ENCODE results near the gene OVOL2. TPM values are rescaled to one million over a fixed set of nuclear protein-coding genes. Genes with fewer than 3 reads are reported as not detected.

Gene OVOL2
- total and polyA plus RNA-seq, 2 of the 4 experiments (the other 2 are of a cell fraction): not detected

DNA sequence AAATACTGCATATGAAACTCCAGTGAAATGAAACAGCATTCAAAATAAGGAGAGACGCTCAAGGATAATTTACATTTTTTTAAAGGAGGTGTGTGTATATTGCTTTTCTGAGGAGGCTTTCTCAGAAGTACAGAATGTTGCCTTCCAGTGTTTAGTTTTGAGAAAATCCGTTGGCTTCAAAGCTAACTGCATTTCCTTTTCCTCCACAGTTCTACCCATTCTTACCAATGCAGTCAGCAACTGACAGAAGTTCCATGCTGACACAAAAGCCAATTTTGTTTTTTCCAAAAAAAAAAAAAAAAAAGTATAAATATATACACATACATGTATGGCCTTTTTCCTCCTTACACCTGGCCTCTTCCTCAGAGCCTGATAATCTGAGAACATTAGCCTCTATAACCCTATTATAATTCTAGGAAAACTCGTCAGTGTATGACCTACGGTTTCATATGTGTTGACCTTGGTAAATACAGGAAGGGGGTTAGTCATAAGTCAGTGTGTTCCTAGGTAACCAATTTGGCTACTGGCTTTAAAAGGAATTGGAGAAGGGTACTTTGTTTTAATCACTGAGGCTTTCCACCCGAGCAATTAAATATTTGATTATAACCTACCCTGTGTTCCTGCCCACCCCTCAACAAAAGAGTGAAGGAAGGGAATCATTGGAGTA is 64.7 kb downstream of the OVOL2 start (continued):
- TF ChIP-seq CHD1 (IDR thresholded peaks at IDR 0.05; ENCODE audit: low read depth, low read length): no peak

DNA sequence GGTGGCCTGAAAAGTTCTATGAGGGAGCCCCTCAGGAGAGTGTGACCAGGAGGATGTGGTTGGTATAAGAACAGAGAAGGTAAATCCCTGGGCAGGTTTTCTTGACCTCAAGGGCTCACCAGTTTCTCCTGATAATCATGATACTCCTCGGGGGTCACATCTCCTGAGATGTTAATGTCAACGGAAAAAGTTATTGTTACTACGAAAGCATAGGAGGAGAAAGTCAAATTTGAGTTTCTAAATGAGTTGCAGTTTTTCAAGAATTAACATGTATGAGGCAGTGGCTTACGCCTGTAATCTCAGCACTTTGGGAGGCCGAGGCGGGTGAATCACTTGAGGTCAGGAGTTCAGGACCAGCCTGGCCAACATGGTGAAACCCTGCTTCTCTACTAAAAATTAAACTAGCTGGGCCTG is 65.5 kb downstream of the OVOL2 start:
- Histone ChIP-seq H2BK20ac (ENCODE audit: low read depth, low read length) (no peak overlapping the region), H3K9ac (ENCODE audit: low read depth, low read length) (no peak overlapping the region), H2AFZ (replicated peaks; ENCODE audit: low read length, poor library complexity) (no peak overlapping the region), H4K20me1 (ENCODE audit: insufficient read depth, low read length) (no peaks in the 10 kb centered on the region), H3K4ac (ENCODE audit: low read depth, low read length) (no peak overlapping the region), H2AK9ac (replicated peaks; ENCODE audit: low read depth, low read length, poor library complexity) (no peak overlapping the region), H3K18ac (ENCODE audit: low read depth, low read length) (no peak overlapping the region), H4K8ac (ENCODE audit: low read depth in 2 of 2, low read length in 2 of 2) (no peak overlapping the region), H2BK120ac (ENCODE audit: low read depth, low read length) (no peak overlapping the region), H3K79me1 (ENCODE audit: low read depth in 1 of 2, low read length in 2 of 2) (no peaks in the 10 kb centered on the region; a peak in 1 of 4 replicates), H2BK5ac (ENCODE audit: low read depth, low read length, poor library complexity, severe bottlenecking) (no peak overlapping the region), H4K5ac (ENCODE audit: low read depth, low read length) (no peak overlapping the region), H3K27ac (ENCODE audit: insufficient read depth, low read length) (no peak overlapping the region), H3K14ac (replicated peaks; ENCODE audit: low read depth, low read length) (no peak overlapping the region), H4K91ac (ENCODE audit: insufficient read depth, low read depth, low read length) (no peak overlapping the region), H3K23ac (ENCODE audit: low read depth, low read length) (no peak overlapping the region), H3K27me3 (ENCODE audit: control insufficient read depth, insufficient read depth, low read length) (no peaks in the 10 kb centered on the region), H3K4me1 (ENCODE audit: control insufficient read depth, insufficient read depth, low read length) (peaks cover 4% of the 10 kb centered on the region; the same call in 1 of the 2 replicates), H3K56ac (ENCODE audit: extremely low read depth, insufficient read depth, low read length) (no peak overlapping the region), H3K9me3 (ENCODE audit: control insufficient read depth, insufficient read depth, low read length) (no peaks in the 10 kb centered on the region), H3K36me3 (ENCODE audit: control insufficient read depth, insufficient read depth, low read length) (no peaks in the 10 kb centered on the region; the same call in 1 of the 2 replicates), H3K4me2 (ENCODE audit: low read depth, low read length) (no peak overlapping the region), H3K9me1 (ENCODE audit: insufficient read depth, low read length) (0 out of 2 replicates have a peak, but pooled peaks cover 3% of the 10 kb centered on the region), H3K4me3 (ENCODE audit: insufficient read depth, low read depth, low read length) (no peak overlapping the region), H2BK15ac (ENCODE audit: low read depth, low read length) (no peak overlapping the region), H2AK5ac (ENCODE audit: low read depth, low read length) (no peak overlapping the region)
- BruUV-seq (replicated peaks): no TSS peak
- DNase-seq (no peak), ATAC-seq (ENCODE audit: low read depth) (no peak)
- in situ Hi-C loops (cut with MboI; ENCODE audit: low sequenced_read_pairs) (loop anchor here (10.0 kb wide), 1 partner anchor 477 kb away; no protein-coding TSS in a partner anchor), dilution Hi-C loops (cut with HindIII; ENCODE audit: low sequenced_read_pairs, unreplicated experiment) (no loop called here), intact Hi-C loops (cut with micrococcal nuclease) (no loop called here)
- POLR2A ChIA-PET (ENCODE audit: unreplicated experiment): interaction anchor here (0.6 kb wide), 1 partner anchor 15 kb away, joined by 6 read pairs; no protein-coding TSS in a partner anchor
- WGBS, 2 experiments (ENCODE audit: extremely low coverage in 2 of 2, insufficient read length in 1 of 2): no CpG with 5 or more reads among the region's 6 CpGs
- TF ChIP-seq, protein P1, sequence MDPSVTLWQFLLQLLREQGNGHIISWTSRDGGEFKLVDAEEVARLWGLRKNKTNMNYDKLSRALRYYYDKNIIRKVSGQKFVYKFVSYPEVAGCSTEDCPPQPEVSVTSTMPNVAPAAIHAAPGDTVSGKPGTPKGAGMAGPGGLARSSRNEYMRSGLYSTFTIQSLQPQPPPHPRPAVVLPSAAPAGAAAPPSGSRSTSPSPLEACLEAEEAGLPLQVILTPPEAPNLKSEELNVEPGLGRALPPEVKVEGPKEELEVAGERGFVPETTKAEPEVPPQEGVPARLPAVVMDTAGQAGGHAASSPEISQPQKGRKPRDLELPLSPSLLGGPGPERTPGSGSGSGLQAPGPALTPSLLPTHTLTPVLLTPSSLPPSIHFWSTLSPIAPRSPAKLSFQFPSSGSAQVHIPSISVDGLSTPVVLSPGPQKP (IDR thresholded peaks at IDR 0.05; ENCODE audit: borderline replicate concordance, low read depth, low read length): no peak
- no peak for TF ChIP-seq MXI1 (IDR thresholded peaks at IDR 0.05; ENCODE audit: borderline replicate concordance, low read depth, low read length)
- TF ChIP-seq NFE2L2 (IDR thresholded peaks at IDR 0.05; ENCODE audit: low read depth, low read length): no peak
- no peak for TF ChIP-seq MAFK (IDR thresholded peaks at IDR 0.05; ENCODE audit: low read depth, low read length)
- no peak for TF ChIP-seq CEBPB (IDR thresholded peaks at IDR 0.05; ENCODE audit: low read depth, low read length)
- TF ChIP-seq SMC3 (IDR thresholded peaks at IDR 0.05; ENCODE audit: low read depth, low read length): no peak
- TF ChIP-seq, protein P2, sequence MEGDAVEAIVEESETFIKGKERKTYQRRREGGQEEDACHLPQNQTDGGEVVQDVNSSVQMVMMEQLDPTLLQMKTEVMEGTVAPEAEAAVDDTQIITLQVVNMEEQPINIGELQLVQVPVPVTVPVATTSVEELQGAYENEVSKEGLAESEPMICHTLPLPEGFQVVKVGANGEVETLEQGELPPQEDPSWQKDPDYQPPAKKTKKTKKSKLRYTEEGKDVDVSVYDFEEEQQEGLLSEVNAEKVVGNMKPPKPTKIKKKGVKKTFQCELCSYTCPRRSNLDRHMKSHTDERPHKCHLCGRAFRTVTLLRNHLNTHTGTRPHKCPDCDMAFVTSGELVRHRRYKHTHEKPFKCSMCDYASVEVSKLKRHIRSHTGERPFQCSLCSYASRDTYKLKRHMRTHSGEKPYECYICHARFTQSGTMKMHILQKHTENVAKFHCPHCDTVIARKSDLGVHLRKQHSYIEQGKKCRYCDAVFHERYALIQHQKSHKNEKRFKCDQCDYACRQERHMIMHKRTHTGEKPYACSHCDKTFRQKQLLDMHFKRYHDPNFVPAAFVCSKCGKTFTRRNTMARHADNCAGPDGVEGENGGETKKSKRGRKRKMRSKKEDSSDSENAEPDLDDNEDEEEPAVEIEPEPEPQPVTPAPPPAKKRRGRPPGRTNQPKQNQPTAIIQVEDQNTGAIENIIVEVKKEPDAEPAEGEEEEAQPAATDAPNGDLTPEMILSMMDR (conservative IDR thresholded peaks at IDR 0.05; ENCODE audit: low read depth, low read length): no peak
- no peak for TF ChIP-seq FOS (IDR thresholded peaks at IDR 0.05; ENCODE audit: low read depth, low read length)
- no peak for TF ChIP-seq POLR2A (IDR thresholded peaks at IDR 0.05; ENCODE audit: low read depth, low read length)
- no peak for TF ChIP-seq RFX5 (IDR thresholded peaks at IDR 0.05; ENCODE audit: low read depth, low read length)
- no peak for TF ChIP-seq CHD1 (IDR thresholded peaks at IDR 0.05; ENCODE audit: low read depth, low read length)
- TF ChIP-seq RAD21 (IDR thresholded peaks at IDR 0.05; ENCODE audit: low read length): no peak
- no peak for TF ChIP-seq RCOR1 (IDR thresholded peaks at IDR 0.05; ENCODE audit: insufficient replicate concordance, low read length)
- TF ChIP-seq BHLHE40 (IDR thresholded peaks at IDR 0.05; ENCODE audit: low read depth, low read length): no peak
- CTCF ChIA-PET: interaction anchor here (0.7 kb wide), 1 partner anchor 296 kb away, joined by 6 read pairs; no protein-coding TSS in a partner anchor

Data from IMR-90 (cell line).